ENCODE data around the gene SLC39A11.

SLC39A11 gene

DNA sequence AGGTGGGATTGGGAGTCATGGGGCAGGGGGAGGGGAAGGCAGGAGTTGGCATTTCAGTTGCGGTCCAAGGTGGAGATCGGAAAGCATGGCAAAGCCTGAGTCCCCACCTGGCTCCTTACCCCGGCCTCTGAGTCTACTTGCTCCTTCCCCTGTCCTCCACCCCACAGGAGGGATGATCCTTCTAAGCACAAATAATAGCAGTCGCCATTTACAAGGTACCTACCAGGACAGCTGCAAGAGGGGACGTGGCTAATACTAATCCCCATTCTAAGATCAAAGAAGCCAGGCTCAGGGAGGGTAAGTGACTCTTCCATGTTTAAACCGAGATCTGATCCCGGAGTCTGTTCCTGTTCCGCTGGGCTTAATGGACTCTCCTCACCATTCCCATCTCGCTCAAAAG, 396.3 kb downstream of the SLC39A11 start:
- Histone ChIP-seq H3K9me3 (ENCODE audit: control insufficient read depth, low read length) (no peaks in the 10 kb centered on the region), H3K4me1 (ENCODE audit: control insufficient read depth, insufficient read depth, low read length) (no peaks in the 10 kb centered on the region), H3K27ac (ENCODE audit: insufficient read depth, low read depth, low read length, poor library complexity, severe bottlenecking) (no peak overlapping the region), H3K36me3 (ENCODE audit: control insufficient read depth, insufficient read depth, low read length) (no peaks in the 10 kb centered on the region), H3K4me3 (ENCODE audit: insufficient read depth, low read depth, low read length) (no peak overlapping the region), H3K27me3 (ENCODE audit: control insufficient read depth, insufficient read depth, low read length, poor library complexity, severe bottlenecking) (no peaks in the 10 kb centered on the region)
- 87 to 90% methylated on average over 9 of the region's 9 CpGs for WGBS, 2 experiments

DNA sequence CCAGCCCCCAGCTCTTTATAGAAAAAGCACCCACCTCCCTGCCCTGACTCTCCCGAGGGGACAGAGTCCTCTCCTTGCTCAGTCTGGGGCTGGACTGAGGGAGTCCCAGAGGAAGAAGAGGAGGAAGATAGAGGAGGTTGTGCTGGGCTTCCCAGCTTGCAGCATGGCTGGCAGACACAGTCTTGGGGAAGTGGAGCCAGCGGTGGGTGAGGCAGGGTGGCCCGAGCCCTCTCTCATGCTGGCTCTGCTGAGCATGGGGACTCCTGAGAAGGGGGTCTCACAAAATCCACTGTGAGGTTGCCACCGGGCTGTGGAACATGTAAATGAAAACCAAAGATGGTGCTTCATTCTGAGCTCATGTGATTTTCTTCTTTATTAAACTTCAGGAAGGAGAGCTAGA, 398.5 kb downstream of the SLC39A11 start:
- Histone ChIP-seq H3K36me3 (ENCODE audit: control insufficient read depth, insufficient read depth, low read length) (no peaks in the 10 kb centered on the region), H3K27ac (ENCODE audit: insufficient read depth, low read depth, low read length, poor library complexity, severe bottlenecking) (no peak overlapping the region), H3K4me1 (ENCODE audit: control insufficient read depth, insufficient read depth, low read length) (no peaks in the 10 kb centered on the region), H3K9me3 (ENCODE audit: control insufficient read depth, low read length) (no peaks in the 10 kb centered on the region), H3K4me3 (ENCODE audit: insufficient read depth, low read depth, low read length) (no peak overlapping the region), H3K27me3 (ENCODE audit: control insufficient read depth, insufficient read depth, low read length, poor library complexity, severe bottlenecking) (no peaks in the 10 kb centered on the region)
- 89 to 96% methylated on average over 4 of the region's 4 CpGs for WGBS, 2 experiments

DNA sequence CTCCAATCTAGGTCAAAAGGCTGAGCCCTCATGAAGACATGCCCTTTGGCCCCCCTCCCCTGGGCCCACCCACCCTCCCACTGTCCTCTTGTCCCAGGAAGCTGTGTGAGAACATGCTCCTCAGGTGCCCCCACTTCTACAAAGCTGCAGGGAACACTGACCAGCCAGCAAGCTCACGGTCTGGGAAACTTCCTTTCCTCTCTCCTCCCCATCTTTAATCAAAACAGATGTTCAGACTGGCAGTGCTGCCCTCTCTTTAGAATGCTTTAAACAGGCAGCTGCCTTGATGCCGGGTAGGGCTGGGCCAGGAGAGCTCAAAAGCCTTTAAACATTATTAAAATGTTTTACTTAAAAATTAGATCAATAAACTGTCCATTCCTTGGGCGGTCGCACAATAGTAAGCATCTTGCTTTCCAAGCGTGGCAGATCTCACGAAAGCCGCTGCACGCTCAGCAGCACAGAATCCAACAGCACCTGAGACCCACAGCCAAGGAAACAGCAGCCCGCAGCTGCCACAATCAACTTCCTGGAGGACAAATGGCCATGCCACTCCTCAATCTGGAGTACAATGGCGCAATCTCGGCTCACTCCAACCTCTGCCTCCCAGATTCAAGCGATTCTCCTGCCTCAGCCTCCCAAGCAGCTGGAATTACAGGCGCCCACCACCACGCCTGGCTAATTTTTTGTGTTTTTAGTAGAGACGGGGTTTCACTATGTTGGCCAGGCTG, 399.2 kb downstream of the SLC39A11 start:
- Histone ChIP-seq H3K36me3 (ENCODE audit: control insufficient read depth, insufficient read depth, low read length) (no peaks in the 10 kb centered on the region), H3K9me3 (ENCODE audit: control insufficient read depth, low read length) (no peaks in the 10 kb centered on the region), H3K27ac (ENCODE audit: insufficient read depth, low read depth, low read length, poor library complexity, severe bottlenecking) (no peak overlapping the region), H3K27me3 (ENCODE audit: control insufficient read depth, insufficient read depth, low read length, poor library complexity, severe bottlenecking) (no peaks in the 10 kb centered on the region), H3K4me1 (ENCODE audit: control insufficient read depth, insufficient read depth, low read length) (no peaks in the 10 kb centered on the region), H3K4me3 (ENCODE audit: insufficient read depth, low read depth, low read length) (no peak overlapping the region)
- 92 to 94% methylated on average over 15 of the region's 15 CpGs for WGBS, 2 experiments

DNA sequence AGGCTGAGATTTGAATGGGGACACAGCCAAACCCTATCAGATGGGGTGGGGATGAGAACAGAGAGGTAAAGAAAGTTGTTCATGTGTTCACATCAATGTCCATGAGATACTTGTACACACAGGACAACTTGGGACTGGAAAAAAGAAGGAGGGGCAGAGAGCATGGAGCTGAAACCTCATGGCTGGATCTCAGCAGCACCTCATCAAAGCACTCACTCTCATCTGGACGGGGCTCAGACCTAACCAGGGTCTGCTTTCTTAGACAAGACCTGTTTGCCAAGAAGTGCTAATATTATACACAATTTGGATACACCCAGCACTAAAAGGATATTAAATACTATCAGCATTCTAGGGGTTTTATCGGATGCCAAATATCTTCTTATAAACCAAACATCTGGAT, 399.8 kb downstream of the SLC39A11 start:
- H3K4me1 ChIP-seq (ENCODE audit: control insufficient read depth, insufficient read depth, low read length): no peaks in the 10 kb centered on the region

DNA sequence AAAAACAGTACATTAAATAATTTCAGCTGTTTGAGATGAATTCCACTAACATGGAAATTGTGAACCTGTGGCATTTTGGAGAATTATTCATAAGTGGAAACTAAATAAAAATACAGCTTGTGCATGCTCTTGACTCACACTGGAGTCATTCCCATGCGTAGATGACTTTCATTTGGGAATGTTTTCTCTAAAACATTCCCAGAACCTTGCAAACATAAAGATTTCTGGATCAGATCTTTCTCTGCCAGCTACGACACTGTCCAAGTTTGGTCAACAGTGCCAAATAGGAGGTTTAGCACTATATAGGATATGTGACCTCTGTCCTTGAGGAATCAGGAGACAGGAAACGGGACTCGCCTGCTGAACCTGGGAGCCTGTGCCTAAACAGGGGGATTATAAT, 400.9 kb downstream of the SLC39A11 start:
- H3K36me3 ChIP-seq (ENCODE audit: control insufficient read depth, insufficient read depth, low read length): no peaks in the 10 kb centered on the region
- no peaks in the 10 kb centered on the region for H3K27me3 ChIP-seq (ENCODE audit: control insufficient read depth, insufficient read depth, low read length, poor library complexity, severe bottlenecking)
- H3K4me3 ChIP-seq (ENCODE audit: insufficient read depth, low read depth, low read length): no peak overlapping the region
- no peaks in the 10 kb centered on the region for H3K9me3 ChIP-seq (ENCODE audit: control insufficient read depth, low read length)
- WGBS, 2 experiments: 67 to 75% methylated on average over 4 of the region's 4 CpGs
- H3K27ac ChIP-seq (ENCODE audit: insufficient read depth, low read depth, low read length, poor library complexity, severe bottlenecking): no peak overlapping the region
- no peaks in the 10 kb centered on the region for H3K4me1 ChIP-seq (ENCODE audit: control insufficient read depth, insufficient read depth, low read length)

More for the DNA sequence above, 399.8 kb downstream of the SLC39A11 start:
- no peaks in the 10 kb centered on the region for H3K27me3 ChIP-seq (ENCODE audit: control insufficient read depth, insufficient read depth, low read length, poor library complexity, severe bottlenecking)
- no peak overlapping the region for H3K27ac ChIP-seq (ENCODE audit: insufficient read depth, low read depth, low read length, poor library complexity, severe bottlenecking)
- no peaks in the 10 kb centered on the region for H3K36me3 ChIP-seq (ENCODE audit: control insufficient read depth, insufficient read depth, low read length)
- H3K9me3 ChIP-seq (ENCODE audit: control insufficient read depth, low read length): no peaks in the 10 kb centered on the region
- H3K4me3 ChIP-seq (ENCODE audit: insufficient read depth, low read depth, low read length): no peak overlapping the region
- 79 to 96% methylated on average over 1 to 2 of the region's 2 CpGs for WGBS, 2 experiments

DNA sequence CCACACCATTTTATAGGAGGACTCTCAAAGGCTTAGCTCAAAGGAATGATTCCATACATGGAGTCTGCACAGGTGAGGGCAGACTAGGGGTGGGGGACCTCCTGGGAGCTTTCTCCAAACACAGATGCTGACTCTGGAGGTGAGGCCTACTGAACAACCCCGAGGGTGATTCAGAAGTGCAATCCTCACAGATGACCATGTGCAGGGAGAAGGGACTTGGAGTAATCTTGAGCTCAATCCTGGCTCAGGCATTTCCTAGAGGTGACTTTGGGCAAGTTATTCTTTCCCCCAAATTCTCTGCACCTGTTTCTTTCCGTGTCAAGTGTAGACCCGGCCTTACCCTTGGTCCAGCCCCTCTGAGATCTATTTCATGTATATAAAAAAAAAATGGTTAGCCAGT, 401.5 kb downstream of the SLC39A11 start:
- H3K27ac ChIP-seq (ENCODE audit: insufficient read depth, low read depth, low read length, poor library complexity, severe bottlenecking): no peak overlapping the region
- no peaks in the 10 kb centered on the region for H3K4me1 ChIP-seq (ENCODE audit: control insufficient read depth, insufficient read depth, low read length)
- H3K36me3 ChIP-seq (ENCODE audit: control insufficient read depth, insufficient read depth, low read length): no peaks in the 10 kb centered on the region
- no peaks in the 10 kb centered on the region for H3K9me3 ChIP-seq (ENCODE audit: control insufficient read depth, low read length)
- WGBS, 2 experiments: 86 to 92% methylated on average over 3 of the region's 3 CpGs
- H3K4me3 ChIP-seq (ENCODE audit: insufficient read depth, low read depth, low read length): no peak overlapping the region
- H3K27me3 ChIP-seq (ENCODE audit: control insufficient read depth, insufficient read depth, low read length, poor library complexity, severe bottlenecking): no peaks in the 10 kb centered on the region

DNA sequence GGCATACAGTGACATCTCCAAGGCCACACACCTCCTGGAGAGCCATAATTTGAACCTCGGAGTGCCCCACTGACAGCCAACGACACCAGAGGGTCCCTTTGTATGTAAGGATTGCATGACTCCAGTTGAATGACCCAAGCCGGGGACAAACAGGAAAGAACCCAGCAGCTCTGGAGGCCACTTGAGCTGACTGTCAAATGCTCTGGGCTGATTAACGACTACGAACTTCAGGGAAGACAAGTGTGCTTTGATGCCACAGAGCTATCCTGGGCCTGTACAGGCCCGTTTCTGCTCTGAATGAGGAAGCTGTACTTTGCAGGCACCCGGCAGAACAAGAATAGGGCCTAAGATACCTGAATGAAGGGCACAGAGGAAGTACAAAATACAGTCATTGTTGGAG, 404.6 kb downstream of the SLC39A11 start:
- Histone ChIP-seq H3K27ac (ENCODE audit: insufficient read depth, low read depth, low read length, poor library complexity, severe bottlenecking) (no peak overlapping the region), H3K9me3 (ENCODE audit: control insufficient read depth, low read length) (no peaks in the 10 kb centered on the region), H3K27me3 (ENCODE audit: control insufficient read depth, insufficient read depth, low read length, poor library complexity, severe bottlenecking) (no peaks in the 10 kb centered on the region), H3K4me3 (ENCODE audit: insufficient read depth, low read depth, low read length) (no peak overlapping the region), H3K36me3 (ENCODE audit: control insufficient read depth, insufficient read depth, low read length) (no peaks in the 10 kb centered on the region), H3K4me1 (ENCODE audit: control insufficient read depth, insufficient read depth, low read length) (no peaks in the 10 kb centered on the region)
- WGBS, 2 experiments: 81 to 83% methylated on average over 7 of the region's 7 CpGs

DNA sequence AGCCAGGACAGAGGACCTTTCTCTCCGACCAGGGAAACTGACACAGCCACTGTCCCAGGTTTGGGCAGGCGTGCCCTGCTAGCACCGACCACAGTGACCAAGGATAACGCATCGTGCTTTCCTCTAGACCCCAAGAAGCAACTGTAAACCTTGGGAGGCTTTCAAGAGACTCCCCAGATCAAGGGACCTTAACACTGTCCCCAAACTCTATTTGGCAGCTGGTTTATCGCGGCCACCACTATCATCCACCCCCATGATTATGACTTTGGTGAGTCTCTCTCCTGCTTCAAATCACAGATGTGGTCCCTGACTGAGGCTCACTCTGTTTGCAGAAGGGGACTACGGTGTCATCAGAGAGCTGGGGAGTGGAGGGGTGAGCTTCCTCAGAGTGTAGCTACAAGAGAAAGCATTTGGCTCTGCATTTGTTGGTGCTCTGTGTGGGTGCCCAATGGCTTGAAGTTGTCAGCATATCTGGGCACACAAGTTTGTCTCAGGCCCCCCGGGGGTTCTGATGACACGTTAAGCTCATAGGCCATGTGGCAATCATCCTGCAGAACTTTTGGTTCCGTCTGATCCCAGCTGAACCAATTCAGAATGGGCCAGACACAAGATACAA, 408.0 kb downstream of the SLC39A11 start:
- H3K27me3 ChIP-seq (ENCODE audit: control insufficient read depth, insufficient read depth, low read length, poor library complexity, severe bottlenecking): no peaks in the 10 kb centered on the region
- H3K9me3 ChIP-seq (ENCODE audit: control insufficient read depth, low read length): no peaks in the 10 kb centered on the region
- H3K4me3 ChIP-seq (ENCODE audit: insufficient read depth, low read depth, low read length): no peak overlapping the region
- 90% methylated on average over 11 of the region's 11 CpGs for WGBS, 2 experiments
- no peaks in the 10 kb centered on the region for H3K4me1 ChIP-seq (ENCODE audit: control insufficient read depth, insufficient read depth, low read length)
- H3K27ac ChIP-seq (ENCODE audit: insufficient read depth, low read depth, low read length, poor library complexity, severe bottlenecking): no peak overlapping the region
- no peaks in the 10 kb centered on the region for H3K36me3 ChIP-seq (ENCODE audit: control insufficient read depth, insufficient read depth, low read length)

DNA sequence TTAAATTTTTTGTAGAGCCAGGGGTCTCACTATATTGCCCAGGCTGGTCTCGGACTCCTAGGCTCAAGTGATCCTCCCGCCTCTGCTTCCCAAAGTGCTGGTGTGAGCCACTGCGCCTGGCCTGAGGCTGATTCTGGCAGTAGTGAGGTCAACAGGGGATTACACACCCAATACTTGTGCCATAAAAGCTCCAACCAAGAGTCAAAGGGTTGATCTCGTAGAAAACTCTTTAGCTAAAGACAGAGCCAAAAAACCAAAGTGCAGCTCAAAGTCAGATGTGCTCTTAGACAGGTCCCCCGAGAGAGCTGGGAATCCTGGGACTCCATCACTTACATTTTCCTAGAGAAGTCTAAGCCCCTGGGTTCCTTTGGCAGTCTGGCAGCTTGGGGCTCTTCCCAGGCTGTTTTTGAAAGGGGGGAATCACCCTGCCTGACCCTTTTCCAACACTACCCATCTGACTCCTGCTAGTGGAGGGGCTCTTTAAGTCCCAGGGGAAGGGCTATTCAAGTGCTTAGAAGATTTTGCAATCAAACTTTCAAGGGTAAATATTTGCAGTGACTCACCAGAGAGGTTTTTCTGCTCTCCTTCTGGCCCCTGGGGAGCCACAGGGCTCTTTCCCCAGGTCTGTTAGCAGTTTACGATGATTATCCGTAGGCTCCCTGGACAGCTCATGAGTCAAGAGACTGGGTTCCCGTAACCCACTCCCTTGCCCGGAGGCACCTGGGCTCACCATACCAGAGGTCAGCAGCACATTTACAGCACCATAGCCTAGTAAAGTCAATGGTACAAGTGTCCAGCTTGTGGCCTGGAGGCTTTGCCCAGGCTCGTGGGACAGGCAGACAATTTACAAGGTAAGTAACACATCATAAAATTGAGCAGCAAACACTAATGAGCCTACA, 408.7 kb downstream of the SLC39A11 start:
- 89 to 90% methylated on average over 10 of the region's 10 CpGs for WGBS, 2 experiments
- no peaks in the 10 kb centered on the region for H3K36me3 ChIP-seq (ENCODE audit: control insufficient read depth, insufficient read depth, low read length)
- no peak overlapping the region for H3K4me3 ChIP-seq (ENCODE audit: insufficient read depth, low read depth, low read length)
- H3K4me1 ChIP-seq (ENCODE audit: control insufficient read depth, insufficient read depth, low read length): no peaks in the 10 kb centered on the region
- no peak overlapping the region for H3K27ac ChIP-seq (ENCODE audit: insufficient read depth, low read depth, low read length, poor library complexity, severe bottlenecking)
- no peaks in the 10 kb centered on the region for H3K27me3 ChIP-seq (ENCODE audit: control insufficient read depth, insufficient read depth, low read length, poor library complexity, severe bottlenecking)
- no peaks in the 10 kb centered on the region for H3K9me3 ChIP-seq (ENCODE audit: control insufficient read depth, low read length)

DNA sequence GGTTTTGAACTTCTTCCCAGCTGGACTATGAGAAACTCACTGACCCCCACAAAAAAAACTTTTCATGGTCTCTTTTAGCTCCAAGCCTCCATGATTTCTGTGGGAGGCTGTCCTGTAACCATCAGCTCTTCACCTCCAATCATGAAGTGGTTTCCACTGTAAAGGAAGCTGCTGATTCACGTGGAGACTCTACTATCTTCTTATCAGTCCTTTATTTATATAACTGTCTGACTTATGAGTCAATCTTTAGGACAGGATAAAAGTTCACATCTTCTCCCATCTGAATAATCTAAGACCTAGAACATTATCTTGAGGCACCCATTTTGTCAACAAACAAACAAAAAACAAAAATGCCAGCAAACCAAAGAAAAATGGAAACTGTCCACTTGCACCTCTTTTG, 409.9 kb downstream of the SLC39A11 start:
- H3K36me3 ChIP-seq (ENCODE audit: control insufficient read depth, insufficient read depth, low read length): no peaks in the 10 kb centered on the region
- H3K4me3 ChIP-seq (ENCODE audit: insufficient read depth, low read depth, low read length): no peak overlapping the region
- H3K9me3 ChIP-seq (ENCODE audit: control insufficient read depth, low read length): no peaks in the 10 kb centered on the region
- 83 to 100% methylated on average over 1 of the region's 1 CpG for WGBS, 2 experiments
- no peak overlapping the region for H3K27ac ChIP-seq (ENCODE audit: insufficient read depth, low read depth, low read length, poor library complexity, severe bottlenecking)
- no peaks in the 10 kb centered on the region for H3K4me1 ChIP-seq (ENCODE audit: control insufficient read depth, insufficient read depth, low read length)
- no peaks in the 10 kb centered on the region for H3K27me3 ChIP-seq (ENCODE audit: control insufficient read depth, insufficient read depth, low read length, poor library complexity, severe bottlenecking)
